NCI-H345 treated with DMSO at 0.1 percent for 48 hours (cell line): ENCODE measurements around the gene ZDHHC1.

Experiments used
- DNase-seq: peaks from one replicate; lab custom pipeline; 2025; ENCODE audit not compliant: unreplicated experiment; lab: John Stamatoyannopoulos, UW

The ZDHHC1 gene, protein sequence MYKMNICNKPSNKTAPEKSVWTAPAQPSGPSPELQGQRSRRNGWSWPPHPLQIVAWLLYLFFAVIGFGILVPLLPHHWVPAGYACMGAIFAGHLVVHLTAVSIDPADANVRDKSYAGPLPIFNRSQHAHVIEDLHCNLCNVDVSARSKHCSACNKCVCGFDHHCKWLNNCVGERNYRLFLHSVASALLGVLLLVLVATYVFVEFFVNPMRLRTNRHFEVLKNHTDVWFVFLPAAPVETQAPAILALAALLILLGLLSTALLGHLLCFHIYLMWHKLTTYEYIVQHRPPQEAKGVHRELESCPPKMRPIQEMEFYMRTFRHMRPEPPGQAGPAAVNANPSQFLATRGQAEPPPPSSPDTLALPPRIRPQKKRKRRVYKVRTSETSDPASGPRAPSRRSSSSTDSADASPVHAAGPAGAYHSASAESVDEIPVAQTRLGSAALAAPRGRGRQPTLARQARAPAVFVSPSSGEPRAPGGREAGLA

DNA sequence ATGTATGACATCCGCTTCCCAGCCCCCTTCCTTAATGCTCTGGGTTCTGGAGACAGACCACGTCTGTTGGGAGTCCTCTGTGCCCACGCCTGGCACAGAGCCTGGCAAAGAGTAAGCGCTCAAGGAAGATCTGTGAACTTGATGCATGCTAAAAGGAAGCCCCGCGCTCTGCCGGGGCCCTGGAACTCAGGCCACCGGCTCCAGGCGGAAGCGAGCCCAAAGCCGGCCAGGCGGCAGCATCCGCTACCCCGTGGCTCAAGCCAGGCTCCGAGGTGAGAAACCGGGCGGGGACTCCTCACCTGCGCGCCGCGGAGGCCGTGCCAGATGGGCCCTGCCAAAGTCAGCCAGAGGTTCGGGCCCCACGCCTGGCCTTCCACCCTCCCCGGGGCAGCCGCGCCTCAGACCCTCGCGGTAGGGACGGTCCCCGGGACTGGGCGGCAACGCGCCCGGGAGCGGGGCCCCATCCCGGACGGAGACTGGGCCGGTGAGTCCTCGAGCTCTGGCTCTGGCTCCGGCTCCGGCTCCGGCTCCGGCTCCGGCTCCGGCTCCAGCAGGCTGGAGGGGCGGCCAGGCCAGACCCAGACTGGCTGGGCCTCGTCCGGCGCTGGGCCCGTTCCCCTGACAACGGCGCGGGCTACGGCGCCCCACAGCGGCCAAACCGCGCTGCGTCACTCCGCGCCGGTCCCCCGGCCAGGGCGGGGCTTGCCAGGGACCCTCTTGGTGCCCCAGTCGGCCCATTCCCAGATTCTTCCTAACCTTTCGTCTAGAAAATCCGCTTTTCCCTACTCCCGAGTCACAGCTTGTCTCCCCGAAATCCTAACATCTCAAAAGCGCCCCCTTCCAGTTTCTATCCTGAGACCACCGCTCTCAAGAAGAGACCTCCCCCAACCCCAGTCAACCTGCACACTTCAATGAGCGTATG, at the start of gene ZDHHC1:
ZDHHC1 (minus strand) TSS at position 606 of the 922 bp plus-strand sequence. CDS start 8,702 bp downstream, outside the sequence.
- DNase-seq = peak; percentile 33

DNA sequence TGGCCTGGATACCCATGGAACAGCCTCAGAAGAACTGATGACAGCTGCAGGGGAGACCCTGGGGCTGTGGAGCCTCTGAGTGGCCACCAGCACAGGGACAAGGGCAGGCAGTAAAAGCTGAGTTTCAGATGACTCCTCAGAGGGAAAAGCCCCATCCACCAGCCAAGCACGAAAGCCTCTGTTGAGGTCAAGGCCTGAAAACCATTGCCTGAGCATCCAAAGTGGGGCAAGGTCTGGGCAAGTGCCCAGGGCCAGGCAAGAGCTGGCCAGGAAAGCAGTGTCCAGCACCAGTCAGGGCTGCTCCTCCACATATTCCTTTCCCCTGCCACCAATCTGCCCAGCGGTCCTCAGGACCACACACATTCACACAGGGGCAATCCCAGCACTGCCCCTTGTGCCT, 48.3 kb upstream of the ZDHHC1 start:
- no peak for DNase-seq

- no peak for DNase-seq
Observed at GRCh38 chr16:67463691-67464090, 47.4 kb upstream of the ZDHHC1 start.

GRCh38 chr16:67463059-67463458, 46.8 kb upstream of the ZDHHC1 start:
- no peak for DNase-seq

GRCh38 chr16:67462279-67462655, 46.0 kb upstream of the ZDHHC1 start:
- no peak for DNase-seq

GRCh38 chr16:67461600-67462278, 45.5 kb upstream of the ZDHHC1 start:
- DNase-seq = no peak

GRCh38 chr16:67460961-67461360, 44.7 kb upstream of the ZDHHC1 start:
- DNase-seq = no peak

- DNase-seq = no peak
Observed at GRCh38 chr16:67460168-67460567, 43.9 kb upstream of the ZDHHC1 start.

- DNase-seq = no peak
Observed at GRCh38 chr16:67459861-67460150, 43.5 kb upstream of the ZDHHC1 start.

DNA sequence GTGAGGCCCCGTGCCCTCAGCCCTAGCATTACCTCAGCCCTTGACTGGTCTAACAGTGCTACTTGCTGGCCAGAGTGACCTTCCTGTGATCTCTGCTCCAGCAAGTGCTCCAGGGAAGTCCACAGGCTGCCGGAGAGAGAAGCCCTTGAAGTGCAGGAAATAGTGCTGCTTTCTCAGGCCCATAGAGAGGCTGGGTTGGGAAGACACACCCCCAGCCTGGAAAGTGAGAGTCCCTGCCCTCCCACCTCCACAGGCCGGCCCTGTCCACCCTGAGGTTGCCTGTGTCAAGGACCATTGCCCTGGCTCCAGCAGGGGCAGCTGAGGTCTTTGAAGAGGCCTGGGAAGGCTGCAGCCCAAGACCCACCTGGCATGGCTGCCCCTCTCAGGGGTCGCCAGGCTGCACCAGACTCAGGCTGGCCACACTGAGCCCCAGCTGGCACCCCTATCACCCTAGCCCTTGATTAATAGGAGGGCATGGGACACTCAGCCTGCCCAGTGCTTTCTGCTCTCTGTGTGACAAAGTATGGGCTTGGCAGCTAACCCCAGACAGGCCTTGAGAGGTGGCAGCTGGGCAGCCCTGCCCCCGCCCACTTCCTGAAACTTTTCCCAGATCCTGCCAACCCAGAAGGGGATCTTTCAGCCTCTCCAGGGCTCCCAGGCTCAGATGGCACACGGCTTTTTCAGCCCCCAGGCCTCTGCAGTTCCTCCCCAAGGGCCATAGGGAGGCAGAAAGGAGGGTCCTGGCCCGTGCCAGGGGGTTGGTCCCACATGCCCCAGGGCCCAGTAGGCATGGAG, 43.0 kb upstream of the ZDHHC1 start:
- no peak for DNase-seq

- DNase-seq = no peak
Observed at GRCh38 chr16:67458121-67458641, 41.9 kb upstream of the ZDHHC1 start.

DNA sequence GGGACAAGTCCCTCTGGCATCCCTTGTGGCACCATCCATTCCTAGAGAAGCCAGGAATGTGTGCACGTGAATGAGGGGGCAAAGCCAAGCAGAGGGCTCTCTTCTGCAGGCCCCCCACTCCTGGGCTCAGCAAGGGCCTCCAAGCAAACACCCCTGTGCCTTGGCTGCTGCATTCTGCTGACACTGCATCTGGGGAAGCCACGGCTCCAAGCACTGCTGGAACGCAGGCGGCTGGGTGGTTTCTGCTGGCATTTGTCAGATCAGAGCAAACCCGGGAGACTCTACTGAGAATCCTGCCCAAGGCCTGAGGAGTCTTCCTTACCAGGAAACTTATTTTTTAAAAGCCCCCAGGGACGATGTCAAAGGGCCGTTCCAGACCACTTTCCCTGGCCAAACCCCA, 41.3 kb upstream of the ZDHHC1 start:
- DNase-seq = no peak

- DNase-seq = no peak
Observed at GRCh38 chr16:67456391-67457081, 40.3 kb upstream of the ZDHHC1 start.

DNA sequence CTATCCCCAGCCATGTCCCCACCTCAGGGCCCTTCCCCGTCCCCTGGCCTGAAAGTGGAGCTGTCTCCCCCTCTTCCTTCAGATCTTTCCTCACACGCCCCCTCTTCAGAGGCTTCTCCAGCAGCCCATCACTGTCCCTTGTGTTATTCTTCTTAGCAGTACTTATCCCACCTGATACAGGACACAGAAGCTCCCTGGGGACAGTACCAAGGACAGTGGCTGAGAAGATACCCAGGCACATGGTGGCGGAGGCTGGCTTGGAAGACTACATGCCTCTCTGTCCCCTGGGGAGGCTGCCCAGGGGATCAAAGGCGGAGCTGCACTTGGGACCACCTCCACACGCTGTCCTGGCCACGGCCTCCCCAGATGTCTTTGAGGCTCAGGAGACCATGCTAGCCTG, 38.6 kb upstream of the ZDHHC1 start:
- no peak for DNase-seq

GRCh38 chr16:67454104-67454503, 37.8 kb upstream of the ZDHHC1 start:
- no peak for DNase-seq

DNA sequence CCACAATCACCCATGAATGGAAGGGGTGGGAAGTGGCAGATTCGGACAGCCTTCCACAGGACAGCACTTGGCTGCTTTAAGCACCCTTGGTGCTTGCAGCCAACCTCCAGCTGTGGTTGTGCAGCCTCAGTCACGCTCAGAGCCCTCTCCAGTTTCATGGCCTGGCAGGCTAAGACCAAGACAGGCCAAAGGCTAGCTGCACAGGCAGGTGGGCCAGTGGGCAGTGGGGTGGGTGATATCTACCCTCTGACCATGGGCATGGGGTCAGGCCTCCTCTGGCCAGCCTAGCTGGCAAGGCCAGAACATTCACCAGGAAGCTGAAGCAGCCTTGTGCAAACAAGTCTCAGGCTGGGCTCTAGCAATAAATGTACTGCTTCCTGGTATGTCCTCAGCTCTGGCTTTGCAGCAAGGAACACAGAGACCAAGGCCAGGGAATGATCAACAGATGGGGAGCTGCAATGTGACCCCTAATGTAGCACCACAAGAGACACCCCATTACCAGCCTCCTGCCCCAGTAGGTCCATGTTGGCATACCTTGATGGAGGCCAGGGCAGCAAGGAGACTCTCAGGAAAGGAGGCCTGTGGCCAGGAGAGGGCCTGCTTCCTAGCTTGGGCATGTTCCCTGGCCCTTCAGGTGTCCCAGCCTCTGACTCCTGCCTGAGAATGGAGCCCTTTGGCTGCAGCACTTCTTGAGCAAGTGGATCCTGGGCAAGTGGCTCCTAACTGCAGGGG, 35.6 kb upstream of the ZDHHC1 start:
- DNase-seq = no peak

DNA sequence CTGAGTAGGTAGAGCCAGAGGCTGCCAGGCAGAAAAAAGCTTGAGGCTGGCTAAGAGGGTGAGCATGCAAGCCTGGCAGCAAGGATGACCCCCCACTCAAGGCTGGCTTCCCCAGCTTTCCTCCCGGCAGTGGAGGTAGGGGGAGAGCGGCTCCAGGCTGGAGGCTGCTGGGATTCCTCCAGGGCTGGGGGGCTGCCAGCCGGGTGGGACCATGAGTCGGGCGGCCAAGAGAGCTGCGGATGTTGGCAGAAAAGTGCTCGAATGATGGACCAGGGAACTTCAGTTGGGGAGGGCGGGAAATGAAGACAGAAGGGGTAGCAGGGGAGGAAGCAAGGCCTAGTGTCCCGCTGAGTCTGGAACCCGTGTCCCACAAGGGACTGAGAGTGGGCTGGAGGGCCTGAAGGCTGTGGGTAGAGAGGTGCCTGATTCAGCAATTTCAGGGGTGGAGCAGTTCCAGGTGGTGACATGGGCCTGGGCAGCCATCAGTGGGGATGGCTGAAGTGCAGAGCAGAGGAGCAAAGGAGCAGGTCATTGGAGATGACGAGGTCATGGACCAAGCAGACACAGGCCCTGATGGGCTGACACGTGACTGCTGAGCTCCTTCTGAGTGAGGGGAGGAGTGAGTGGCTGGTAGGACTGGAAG, 34.9 kb upstream of the ZDHHC1 start:
- no peak for DNase-seq

DNA sequence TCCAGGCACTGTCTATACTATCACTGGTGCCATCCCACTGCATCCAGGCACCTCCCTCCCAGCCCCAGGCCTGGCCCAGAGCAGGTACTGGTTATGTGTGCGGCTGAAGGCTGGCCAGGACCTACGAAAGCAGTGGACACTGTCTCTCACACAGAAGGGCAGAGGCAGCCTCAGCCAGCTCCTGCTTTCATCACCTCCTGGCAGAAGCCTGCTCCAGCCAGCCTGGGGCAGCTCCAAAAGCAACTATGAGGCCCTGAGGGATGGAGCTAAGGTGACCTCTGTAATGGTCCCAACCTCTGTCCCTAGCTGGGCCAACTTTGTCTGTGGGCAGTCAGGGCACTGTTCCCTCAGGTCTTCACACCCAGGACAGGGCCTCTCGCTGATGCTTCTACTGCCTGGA, 33.5 kb upstream of the ZDHHC1 start:
- DNase-seq = no peak

DNA sequence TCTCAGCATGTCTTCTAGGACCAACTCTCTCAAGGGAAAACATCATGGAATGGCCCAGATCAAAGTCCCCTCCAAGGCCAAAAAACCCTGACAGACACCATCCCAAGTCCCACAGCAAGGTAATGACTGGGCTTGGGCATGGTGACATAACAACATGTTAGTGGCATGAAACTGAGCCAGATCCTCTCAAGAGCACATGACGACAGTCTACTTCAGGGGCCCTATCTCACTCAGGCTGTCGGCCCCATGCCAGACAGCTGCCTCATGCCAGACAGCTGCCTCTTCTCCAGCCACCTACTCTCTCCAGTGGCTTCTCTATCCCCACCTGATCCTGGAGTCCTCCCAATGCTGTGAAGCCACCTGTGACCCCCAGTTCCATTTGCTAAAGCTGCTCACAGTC, 33.1 kb upstream of the ZDHHC1 start:
- no peak for DNase-seq
